HG03442 (cell line): Measurements from ENCODE around the gene CDC42BPG.

Experiments
- ATAC-seq: cut with Tn5 transposase; IDR thresholded peaks from one replicate; pipeline ENCODE4 v1.9.1; 2021; ENCODE audit warnings: mild to moderate bottlenecking, moderate library complexity; ENCODE audit not compliant: unreplicated experiment

CDC42BPG gene

DNA sequence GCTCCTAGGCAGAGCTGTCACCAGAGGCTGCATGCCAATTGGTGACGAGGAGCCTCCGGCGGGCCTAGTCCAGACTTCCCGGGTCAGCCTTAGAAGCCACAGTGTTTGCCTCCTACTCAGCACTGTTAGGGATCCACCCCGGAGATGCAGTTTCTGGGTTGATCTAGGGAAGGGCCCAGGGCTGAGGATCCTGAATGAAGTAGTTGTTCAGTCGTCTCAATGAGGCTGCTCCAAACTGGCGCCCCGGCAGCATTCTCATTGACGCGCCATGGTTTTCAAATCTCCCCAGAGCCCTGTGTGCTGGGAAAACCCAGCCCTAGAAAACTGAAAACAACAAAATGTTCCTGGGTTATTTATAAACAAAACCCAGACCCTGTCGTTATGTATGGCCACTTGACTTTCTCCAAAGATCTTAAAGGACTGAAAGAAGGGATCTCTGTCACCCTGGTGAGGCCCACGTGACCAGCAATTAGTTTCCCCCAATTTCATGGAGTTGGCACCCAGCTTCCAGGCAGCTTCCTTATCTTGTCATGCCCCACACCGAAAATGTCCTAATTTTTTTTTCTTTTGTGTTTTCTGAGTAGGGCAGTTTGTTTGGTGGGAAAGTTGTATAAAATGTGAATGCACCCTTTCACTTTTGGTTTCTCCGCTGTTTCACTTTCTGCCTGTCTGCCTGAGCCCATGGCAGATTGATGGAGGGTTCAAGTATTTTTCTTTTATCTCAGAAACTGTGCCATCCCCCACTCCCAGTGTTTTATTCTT is 36.0 kb upstream of the CDC42BPG start:
- no peak for ATAC-seq

DNA sequence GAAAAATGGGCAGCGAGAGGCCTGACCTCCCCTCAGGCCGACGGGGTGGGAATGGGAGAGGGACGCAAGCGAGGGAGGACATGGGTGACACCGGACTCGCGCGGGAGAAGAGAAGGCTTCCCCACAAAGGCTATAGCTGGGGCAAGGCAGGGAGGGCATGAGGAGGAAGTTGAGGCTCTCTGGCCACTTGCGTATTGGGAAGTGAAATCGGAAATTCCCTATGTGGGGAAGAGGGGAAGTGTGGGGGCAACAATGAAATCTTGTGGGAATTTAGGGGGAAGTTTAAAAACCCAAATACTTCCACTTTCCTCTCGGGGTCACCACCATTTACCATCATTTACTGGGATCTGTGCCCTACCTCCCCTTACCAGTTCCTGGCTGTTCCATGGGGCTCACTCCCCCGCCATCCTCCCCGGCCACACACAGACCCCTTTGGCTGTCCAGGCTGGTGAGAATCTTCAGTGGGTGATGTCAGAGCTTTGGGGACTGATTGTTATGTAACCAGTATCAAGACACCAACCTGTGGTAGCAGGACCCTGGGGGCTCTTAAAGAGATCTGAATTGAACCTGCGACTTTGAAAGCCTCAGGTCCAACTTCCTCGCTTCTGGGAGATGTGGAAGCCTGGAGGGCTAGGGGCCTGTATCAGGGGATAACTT is 34.9 kb upstream of the CDC42BPG start:
- no peak for ATAC-seq

DNA sequence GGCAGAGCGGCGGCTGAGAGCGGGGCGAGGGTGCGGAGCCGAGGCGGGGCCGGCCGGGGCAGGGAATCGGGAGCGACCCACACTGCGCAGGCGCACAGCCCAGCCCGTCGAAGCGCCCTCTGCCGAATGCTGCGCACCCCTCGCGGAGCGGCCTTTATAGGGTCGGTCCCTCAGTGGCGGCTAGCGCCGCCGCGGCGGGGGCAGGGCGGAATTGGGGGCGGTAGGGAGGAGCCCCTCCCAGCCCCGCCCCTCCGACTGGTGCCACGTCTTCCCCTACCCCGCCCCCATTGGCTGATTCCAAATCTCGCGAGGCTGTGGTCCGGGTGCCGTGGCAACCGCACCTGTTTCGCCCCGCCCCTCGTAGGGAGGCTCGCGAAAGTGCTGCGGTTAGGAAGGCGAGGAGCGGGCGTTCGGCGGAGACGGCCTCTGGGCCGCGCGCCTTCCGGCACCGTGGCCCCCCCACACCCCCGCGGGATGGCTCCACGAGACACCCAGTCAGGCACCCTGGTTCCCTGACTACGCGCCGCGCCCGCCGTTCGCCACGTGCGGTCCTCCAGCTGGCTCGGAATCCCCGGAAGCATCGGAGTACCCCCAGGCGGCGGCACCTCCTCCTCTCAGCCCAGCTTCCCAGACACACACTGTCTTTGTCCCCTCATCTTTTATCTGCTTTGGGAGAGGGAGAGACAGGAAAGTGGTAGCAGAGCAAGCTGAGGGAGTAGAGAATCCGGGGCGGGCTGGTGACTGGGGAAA is 34.2 kb upstream of the CDC42BPG start, which contains the start of gene EHD1:
TSS of gene EHD1 (minus strand) at position 128 of the 750 bp plus-strand sequence. CDS start 157 bp downstream, outside the sequence.
- ATAC-seq, result peak; percentile 65

DNA sequence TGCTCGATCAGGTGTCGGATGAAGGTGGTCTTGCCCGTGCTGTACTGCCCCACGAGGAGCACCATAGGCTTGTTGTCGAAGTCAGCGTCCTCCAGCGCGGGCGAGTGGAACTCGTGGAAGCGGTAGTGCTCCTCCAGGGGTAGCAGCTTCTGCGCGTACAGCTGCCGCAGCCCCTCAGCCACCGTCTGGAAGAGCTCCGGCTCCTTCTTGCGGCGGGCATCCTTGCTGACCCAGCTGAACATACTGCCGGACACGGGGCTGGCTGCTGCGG is 33.7 kb upstream of the CDC42BPG start:
- ATAC-seq, result peak; percentile 9

DNA sequence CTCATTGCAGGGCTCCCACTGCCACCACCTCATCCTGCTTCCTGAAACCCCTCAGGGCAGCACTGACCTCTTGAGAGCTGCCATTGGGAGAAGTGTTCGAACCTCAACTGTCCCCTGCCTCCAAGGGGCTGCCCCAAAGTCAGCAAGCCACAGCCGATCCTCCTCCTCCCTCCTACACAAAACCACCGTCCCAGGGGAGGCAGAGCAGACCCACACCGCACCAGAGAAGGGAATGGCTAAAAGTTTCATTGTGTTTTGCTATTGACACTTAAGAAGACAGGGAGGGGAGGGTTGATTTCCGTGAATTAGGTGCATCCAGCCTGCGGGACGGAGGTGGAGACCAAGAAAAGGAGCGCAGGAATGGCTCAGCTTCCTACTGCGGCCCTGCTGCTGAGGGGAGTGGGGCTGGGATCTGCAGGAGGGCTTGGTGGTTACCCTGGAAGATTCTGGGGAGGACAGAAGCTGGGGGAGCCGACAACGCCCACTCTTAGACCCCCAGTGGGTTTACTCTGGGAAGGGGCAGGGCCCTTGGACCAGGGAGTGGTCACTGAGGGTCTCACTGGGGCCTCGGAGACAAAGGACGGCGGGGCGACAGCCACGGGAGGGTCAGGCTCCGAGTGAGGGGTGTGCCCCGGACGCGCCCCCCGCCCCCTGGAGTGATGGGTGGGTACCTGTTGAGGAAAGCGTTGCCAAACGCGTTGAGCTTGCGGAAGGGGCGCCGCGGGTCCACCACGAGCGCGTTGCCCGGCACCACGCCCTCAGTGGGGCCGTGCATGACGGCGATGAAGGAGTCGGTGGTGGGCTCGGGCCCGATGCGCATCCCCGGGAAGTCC is 33.2 kb upstream of the CDC42BPG start:
- ATAC-seq, result no peak

DNA sequence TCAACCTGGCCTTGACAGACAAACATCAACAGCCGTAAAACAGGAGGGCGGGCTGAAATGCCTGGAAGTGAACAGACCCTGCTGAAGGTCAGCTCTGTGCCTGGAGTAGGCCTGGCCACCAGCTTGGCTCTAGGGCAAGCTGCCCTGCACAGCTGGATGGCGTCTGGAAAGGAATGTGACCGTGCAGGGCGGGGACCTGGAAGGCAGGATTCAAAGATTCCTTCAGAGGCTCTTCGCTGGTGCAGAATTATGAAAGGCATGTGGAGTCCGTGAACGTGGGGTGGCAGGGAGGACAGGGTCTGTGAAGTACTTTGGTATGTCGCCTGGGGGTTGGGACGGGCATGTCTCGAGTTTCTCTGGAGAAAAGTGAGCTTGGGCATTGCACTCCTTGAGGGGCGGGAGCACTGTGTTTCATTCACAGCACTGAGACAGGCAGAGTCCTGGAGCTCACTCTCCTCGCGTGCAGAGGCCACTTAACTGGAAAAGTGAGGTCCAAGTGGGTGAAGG is 32.4 kb upstream of the CDC42BPG start:
- ATAC-seq, result no peak

DNA sequence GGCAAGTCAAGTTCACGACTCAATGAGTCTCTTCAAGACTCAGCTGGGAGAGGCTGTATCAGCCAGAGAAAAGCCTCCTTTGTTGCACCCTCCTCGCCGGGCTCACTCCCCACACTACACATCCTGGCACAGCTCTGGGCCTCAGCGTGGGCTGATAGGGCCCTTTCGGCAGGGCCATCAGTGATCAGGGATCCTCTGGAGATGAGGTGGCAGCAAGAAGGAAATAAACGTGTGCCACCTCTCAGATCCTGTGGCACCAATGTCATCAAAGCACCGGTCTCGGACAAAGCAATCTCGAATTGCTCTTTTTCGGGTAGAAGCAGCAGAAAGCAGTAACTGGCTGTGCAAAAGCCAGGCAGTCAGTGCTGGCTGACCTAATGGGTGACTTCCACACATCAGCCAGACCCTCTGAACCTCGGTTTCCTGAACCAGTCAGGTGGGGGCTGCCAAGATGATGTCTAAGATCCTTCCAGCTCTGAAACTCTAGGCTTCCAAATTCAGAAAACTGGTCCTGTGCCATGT is 31.8 kb upstream of the CDC42BPG start:
- no peak for ATAC-seq

DNA sequence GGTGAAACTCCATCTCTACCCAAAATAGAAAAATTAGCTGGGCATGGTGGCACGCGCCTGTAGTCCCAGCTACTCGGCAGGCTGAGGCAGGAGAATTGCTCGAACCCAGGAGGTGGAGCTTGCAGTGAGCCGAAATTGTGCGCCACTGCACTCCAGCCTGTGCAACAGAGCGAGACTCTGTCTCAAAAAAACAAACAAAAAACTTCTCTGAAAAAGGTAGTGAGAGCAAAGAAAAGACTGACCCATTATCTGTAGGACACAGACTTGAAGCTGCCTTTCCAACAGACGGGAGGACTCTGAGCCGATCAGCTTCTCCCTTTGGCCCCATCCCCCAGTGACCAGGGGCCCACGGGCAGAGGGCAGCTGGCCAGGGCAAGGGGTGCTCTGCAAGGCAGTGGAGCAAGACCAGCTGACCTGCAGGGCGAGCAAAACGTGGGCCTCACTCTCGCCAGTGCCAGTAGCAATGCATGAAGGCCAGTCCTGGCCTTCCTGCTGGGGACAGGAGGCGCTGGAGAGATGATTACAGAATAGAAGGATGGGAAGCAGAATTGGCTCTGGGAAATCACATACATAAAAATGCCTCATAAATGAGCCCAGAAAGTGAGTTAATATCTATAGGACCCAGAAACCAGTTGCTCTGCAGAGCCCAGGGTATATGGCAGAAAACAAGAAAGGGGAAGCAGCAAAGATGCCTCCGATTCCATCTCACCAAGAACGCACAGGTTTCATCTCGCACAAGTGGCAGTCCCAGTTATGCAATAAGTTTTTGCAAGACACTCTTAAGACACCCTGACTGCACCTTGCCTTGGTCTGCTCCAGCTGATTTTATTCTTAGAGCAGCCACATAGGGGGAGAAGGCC is 31.1 kb upstream of the CDC42BPG start:
- ATAC-seq, result no peak

DNA sequence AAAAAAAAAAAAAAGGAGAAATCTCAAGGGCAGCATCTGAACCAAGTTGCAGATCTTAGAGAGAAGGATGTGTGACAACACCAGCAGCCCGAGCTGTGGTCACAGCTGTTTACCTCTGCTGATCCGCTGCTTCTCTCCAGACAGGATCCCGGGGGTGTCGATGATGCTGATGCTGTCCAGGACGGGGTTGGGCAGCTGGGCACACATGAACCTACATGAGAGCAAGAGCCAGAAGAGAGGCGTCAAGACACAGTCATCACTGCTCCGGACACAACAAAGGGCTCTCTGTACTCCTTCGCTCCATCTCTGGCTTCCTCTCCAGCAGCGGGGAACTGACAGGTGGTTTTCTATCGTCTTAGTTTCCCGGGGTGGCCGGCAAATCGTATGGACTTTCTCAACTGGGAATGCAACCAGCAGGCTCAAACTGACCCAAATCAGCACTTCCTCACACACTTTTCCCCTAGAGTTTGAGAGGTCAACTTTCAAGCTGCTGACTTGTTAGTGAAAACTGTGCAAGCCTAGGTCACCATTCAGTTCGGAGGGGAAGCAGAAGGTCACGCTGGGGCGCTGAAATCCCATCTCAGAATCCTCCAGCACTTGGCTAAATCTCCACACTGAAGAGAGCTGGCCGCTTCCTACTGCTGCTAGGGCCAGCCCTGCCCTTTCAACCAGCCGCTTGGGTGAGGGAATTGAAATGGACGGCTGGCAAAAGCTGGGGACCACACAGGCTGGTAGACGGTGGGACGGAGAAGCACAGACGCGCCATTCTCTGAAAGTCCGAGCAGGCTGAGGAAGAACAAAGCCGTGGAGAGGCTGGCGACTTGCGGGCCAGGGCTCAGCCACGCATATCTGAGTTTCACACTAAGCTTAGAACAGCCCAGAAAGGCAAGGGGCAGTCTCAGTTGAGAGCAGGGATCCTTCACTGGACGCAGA is 30.1 kb upstream of the CDC42BPG start:
- ATAC-seq, result no peak

DNA sequence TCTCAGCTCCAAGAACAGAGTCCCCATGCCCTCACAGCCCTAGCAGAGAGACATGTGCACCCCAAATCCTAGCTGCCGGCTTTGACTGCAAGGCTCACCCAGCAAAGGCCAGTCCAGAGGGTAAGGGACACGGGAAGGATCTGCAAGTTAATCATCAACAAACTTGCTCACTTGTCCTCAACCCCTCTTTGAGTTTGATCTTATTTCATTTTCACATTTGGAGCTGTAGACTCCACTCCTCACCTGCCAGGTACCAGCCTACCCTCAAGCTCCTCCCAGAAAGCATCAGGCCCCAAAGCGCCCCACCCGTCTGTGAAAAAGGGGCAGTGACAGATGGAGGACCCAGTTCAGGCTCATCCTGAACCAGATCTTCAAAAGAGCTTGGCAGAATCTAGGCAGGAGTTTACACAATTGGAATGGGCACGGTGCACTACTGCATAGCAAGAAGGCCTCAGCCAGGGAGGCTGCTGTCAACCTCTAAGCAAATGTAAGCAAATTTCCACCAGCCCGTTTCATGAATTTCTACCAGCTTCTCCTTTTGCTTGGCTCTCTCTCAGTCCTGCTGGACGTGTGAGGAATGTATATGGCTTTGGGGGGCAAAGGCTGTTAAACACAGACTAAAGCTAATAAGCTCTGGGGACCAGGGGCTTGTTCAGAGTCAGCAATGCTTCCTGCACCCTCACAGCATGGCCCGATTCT is 28.5 kb upstream of the CDC42BPG start:
- ATAC-seq, result no peak

DNA sequence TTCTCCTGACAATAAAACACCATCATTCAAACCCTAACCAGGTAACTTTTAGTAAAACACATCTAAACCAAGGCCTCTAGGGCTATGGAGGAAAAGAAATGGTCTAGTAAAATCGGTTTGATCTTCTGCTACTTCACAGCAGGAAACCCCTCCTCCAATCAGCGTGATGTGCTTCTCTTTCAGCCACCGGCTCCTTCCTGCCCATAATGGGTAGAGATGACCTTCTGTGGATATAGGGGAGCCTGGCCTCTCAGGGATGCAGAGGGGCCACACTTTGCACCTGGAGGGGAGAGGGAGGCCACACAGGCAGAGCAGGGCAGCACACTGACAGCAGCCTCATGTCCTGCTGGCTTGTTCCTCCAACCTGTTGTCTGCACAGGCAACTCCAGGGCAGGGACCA is 27.0 kb upstream of the CDC42BPG start:
- ATAC-seq, result no peak

DNA sequence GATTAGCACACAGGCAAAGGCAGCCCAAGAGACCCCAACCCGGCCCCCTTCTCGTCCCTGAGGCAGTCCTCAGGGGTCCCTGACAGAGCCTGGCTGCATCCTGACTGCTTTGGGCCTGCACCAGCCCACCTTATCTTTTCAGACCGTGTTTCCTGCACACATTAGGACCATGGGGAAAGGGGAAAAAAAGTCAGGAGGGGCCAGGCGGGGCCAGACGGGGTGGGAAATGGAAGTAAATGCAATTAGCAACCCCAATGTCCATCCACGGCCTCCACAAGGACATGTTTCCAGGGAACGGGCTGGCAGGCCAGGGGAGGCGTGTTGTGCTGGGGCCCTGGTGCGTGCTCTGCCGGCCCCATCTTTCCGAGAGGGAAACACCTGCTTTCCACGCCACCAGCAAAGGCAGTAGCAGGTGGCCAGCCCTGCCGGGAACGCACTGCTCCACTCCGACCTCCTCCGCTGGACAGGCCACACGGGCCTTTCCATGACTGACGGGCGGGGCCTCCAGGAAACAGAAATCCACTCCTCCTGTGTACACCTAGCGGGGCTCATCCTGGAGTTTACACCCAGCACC is 26.5 kb upstream of the CDC42BPG start:
- no peak for ATAC-seq

DNA sequence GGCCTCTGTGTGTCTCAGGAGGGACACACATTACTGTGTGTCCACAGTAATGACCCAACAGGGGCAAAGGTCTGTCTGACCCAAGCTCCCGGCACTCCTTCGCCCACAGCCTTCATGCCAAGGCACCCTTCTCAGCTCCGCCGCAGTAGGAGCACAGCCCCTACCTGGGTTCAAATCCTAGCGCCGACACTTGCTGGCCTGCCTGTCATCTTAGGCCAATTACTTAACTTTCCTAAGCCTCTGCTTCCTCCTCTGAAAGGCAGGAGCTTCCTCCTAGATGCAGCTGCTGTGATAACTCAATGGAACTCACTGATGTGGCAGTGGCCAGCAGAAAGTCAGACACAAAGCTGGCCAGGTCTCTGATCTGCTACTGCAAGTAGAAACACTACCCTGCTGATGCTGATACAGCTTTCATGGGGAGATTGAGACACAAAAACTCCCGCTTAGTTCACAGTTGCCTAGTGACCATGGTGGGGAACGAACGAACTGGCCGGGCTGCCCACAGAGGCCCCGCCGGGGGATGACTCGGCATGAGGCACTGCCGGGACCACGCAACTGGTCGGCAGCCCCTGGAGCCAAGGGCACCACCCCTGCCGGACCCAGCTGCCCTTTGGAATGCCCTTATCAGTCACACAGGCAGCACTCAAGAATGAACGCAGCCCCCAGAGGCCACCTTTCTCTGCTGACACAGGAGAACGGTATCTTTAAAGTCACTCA is 25.9 kb upstream of the CDC42BPG start:
- ATAC-seq, result no peak

DNA sequence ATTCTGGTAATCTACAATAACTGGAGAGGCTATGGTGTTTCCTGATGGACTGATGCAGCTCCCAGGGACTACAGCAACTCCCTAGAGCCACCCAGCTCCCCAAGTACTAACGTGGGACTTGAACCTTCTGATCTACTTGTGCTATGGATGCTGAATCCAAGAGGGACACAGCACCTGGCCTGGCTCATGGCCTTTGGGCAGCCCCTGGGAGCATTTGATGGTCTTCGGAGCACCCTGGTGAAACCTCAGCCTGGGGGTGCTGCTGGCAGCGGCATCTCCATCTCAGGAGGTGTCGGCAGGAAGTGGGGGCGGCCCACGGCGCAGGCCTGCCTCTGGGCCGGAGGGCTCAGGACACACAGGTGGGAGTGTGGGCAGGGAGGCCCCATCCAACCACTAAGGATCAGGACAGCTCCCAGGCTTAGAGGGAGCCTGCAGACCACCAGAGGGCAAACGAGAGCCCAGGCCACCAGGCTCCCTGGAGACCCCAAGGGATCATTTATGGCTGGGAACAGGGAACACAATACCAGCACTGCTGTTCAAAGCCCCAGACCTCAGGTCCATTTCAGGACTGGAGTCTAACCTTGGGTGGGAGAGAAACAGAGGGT is 25.2 kb upstream of the CDC42BPG start:
- ATAC-seq, result no peak

DNA sequence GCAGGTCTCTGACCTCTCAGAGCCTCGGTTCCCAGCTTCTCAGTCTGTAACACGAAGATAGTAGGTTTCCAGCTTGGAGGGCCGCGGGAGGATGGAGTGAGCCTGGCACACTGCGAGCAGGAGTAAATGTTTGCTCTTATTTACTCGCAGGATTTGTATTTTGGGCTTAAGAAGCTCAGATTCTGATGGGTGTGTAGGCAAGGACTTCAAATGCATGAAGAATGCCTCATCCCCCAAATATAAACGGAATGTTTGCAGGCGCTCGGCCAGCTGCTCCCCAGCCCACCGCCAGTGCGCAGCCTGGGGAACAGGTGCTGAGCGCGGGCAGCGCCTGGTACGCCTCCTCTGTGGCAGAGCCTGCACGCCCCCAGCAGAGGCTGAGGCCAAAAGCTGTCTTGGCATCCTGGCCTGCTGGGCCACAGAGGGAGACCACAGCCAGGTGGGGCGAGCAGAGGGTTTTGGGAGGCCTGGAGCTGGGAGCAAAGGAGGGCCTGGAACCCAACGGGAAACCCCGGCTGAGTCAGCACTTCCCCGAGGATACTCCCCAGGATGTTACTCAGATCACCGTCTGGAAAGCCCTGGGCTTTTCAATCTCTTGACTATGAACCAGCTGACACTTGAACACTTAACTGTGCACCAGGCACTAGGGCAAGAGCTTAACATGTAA is 24.6 kb upstream of the CDC42BPG start:
- ATAC-seq, result no peak
